Right lobe of liver (tissue), 4 donors: ENCODE results near the gene UBLCP1.

Experiments
- POLR2A ChIP-seq: fragments of 450-650 bp; IDR thresholded peaks from one replicate; pipeline ENCODE4 v1.6.1; 2017; ENCODE audit warnings: antibody characterized with exemption, mild to moderate bottlenecking
- TF ChIP-seq, protein P1 (sequence below), 4 donors: fragments of 200-600 bp in 3 of 4; fragments of 450-650 bp in 1 of 4; IDR thresholded peaks; one replicate each; pipeline versions ENCODE4 v1.5.1 to v1.8.0; 2016 to 2022; ENCODE audit warnings: antibody characterized with exemption in 4 of 4, mild to moderate bottlenecking in 2 of 4
- donor health status: DM: no; HTN: no; CAD: no.
- donor health status: DM: no; HTN: no; CAD: no.
- donor health status: DM: no; HTN: yes; CAD: no.

DNA sequence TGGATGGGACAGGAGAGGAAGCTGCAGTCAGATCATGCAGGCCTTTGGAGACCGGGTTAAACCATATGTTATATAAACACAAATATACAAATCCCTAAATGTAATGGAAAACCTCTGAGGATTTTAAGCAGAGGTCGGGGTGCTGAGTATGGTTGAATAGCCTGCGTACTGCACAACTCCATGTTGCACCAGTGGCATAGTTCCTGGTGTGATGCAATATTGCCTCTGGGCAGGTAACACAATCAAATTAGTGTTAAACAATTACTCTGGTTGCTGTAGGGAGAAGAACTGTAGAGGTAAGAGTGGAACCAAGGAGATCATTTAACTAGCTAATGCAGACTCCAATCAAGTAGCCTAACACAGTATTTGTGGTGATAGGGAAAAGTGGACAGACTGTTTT, 32.4 kb upstream of the UBLCP1 start:
- TF ChIP-seq, protein P1, sequence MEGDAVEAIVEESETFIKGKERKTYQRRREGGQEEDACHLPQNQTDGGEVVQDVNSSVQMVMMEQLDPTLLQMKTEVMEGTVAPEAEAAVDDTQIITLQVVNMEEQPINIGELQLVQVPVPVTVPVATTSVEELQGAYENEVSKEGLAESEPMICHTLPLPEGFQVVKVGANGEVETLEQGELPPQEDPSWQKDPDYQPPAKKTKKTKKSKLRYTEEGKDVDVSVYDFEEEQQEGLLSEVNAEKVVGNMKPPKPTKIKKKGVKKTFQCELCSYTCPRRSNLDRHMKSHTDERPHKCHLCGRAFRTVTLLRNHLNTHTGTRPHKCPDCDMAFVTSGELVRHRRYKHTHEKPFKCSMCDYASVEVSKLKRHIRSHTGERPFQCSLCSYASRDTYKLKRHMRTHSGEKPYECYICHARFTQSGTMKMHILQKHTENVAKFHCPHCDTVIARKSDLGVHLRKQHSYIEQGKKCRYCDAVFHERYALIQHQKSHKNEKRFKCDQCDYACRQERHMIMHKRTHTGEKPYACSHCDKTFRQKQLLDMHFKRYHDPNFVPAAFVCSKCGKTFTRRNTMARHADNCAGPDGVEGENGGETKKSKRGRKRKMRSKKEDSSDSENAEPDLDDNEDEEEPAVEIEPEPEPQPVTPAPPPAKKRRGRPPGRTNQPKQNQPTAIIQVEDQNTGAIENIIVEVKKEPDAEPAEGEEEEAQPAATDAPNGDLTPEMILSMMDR (IDR thresholded peaks at IDR 0.05), result no peak
- no peak for TF ChIP-seq POLR2A
